ENCODE results near the gene DYNC2I2. TPM values are rescaled to one million over a fixed set of nuclear protein-coding genes. Genes with fewer than 3 reads are reported as not detected.

DYNC2I2 gene
- total and polyA plus RNA-seq, 10 of the 15 experiments (the other 5 are each of a cell fraction or from before 2014, with no cell fraction given) = 0.89 to 118 (median 47.9) TPM

- no peak overlapping the region for H3K4me3 ChIP-seq
- H3K9me3 ChIP-seq (replicated peaks; ENCODE audit: control insufficient read depth, insufficient read depth, low read length) = no peaks in the 10 kb centered on the region
- peak; percentile 49 for FAIRE-seq
- intact Hi-C loops (cut with micrococcal nuclease; ENCODE audit: unreplicated experiment) (no loop called here), in situ Hi-C loops (cut with MboI) (no loop called here)
- ChIA-PET CTCF (no interaction called here), POLR2A (no interaction called here), SMC1A (ENCODE audit: uncharacterized antibody, unreplicated experiment) (interaction anchor here (0.7 kb wide), 1 partner anchor 8 kb away, joined by 3 read pairs; no protein-coding TSS in a partner anchor), RAD21 (ENCODE audit: unreplicated experiment) (no interaction called here)
- no peak overlapping the region for H3K9ac ChIP-seq (ENCODE audit: control insufficient read depth, insufficient read depth, low read length)
- TF ChIP-seq MTA3 (IDR thresholded peaks at IDR 0.05; ENCODE audit: borderline replicate concordance, low read length) = no peak
- no peak for TF ChIP-seq MYC (IDR thresholded peaks at IDR 0.05; ENCODE audit: insufficient read depth, insufficient read length, insufficient replicate concordance, low read length, severe bottlenecking)
- TF ChIP-seq GABPA (IDR thresholded peaks at IDR 0.05; ENCODE audit: low read depth) = no peak
- no peak for TF ChIP-seq NRF1 (conservative IDR thresholded peaks at IDR 0.05; ENCODE audit: low read depth, low read length)
- TF ChIP-seq MAX (IDR thresholded peaks at IDR 0.05; ENCODE audit: low read depth, low read length) = no peak
- TF ChIP-seq CHD1 (IDR thresholded peaks at IDR 0.05; ENCODE audit: low read depth, low read length) = no peak
- no peak for TF ChIP-seq TCF12 (IDR thresholded peaks at IDR 0.05; ENCODE audit: low read depth, low read length)
- no peak for TF ChIP-seq TAF1 (IDR thresholded peaks at IDR 0.05; ENCODE audit: borderline replicate concordance, low read depth, low read length)
- TF ChIP-seq BRCA1 (IDR thresholded peaks at IDR 0.05; ENCODE audit: low read depth, low read length) = no peak
- TF ChIP-seq EED (IDR thresholded peaks at IDR 0.05; ENCODE audit: low read depth) = no peak
- TF ChIP-seq, protein P1, sequence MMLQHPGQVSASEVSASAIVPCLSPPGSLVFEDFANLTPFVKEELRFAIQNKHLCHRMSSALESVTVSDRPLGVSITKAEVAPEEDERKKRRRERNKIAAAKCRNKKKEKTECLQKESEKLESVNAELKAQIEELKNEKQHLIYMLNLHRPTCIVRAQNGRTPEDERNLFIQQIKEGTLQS (IDR thresholded peaks at IDR 0.05; ENCODE audit: borderline replicate concordance, extremely low read depth, low read depth, low read length) = no peak
- no peak for TF ChIP-seq CHD2 (IDR thresholded peaks at IDR 0.05; ENCODE audit: borderline replicate concordance, low read depth, low read length)
- TF ChIP-seq HDAC2 (IDR thresholded peaks at IDR 0.05) = no peak
- TF ChIP-seq CHD4 (IDR thresholded peaks at IDR 0.05) = no peak
- no peak for TF ChIP-seq NBN (IDR thresholded peaks at IDR 0.05)
- TF ChIP-seq, protein P2, sequence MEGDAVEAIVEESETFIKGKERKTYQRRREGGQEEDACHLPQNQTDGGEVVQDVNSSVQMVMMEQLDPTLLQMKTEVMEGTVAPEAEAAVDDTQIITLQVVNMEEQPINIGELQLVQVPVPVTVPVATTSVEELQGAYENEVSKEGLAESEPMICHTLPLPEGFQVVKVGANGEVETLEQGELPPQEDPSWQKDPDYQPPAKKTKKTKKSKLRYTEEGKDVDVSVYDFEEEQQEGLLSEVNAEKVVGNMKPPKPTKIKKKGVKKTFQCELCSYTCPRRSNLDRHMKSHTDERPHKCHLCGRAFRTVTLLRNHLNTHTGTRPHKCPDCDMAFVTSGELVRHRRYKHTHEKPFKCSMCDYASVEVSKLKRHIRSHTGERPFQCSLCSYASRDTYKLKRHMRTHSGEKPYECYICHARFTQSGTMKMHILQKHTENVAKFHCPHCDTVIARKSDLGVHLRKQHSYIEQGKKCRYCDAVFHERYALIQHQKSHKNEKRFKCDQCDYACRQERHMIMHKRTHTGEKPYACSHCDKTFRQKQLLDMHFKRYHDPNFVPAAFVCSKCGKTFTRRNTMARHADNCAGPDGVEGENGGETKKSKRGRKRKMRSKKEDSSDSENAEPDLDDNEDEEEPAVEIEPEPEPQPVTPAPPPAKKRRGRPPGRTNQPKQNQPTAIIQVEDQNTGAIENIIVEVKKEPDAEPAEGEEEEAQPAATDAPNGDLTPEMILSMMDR (IDR thresholded peaks at IDR 0.05 in 2 of 3, conservative IDR thresholded peaks at IDR 0.05 in 1 of 3; ENCODE audit: control insufficient read depth in 2 of 3, extremely low read depth in 1 of 3, insufficient read depth in 1 of 3, low read depth in 3 of 3, low read length in 3 of 3) = no peak
- TF ChIP-seq IKZF2 (IDR thresholded peaks at IDR 0.05) = no peak
- no peak for TF ChIP-seq KDM1A (IDR thresholded peaks at IDR 0.05; ENCODE audit: borderline replicate concordance)
- DNase-seq (ENCODE audit: low read depth, low spot score) = no peak
- H3K36me3 ChIP-seq (ENCODE audit: control insufficient read depth in 2 of 2, insufficient read depth in 2 of 2, low read length in 1 of 2) = peaks cover 22 to 33% of the 10 kb centered on the region in 2 experiments
- no peaks in the 10 kb centered on the region for H3K4me1 ChIP-seq (ENCODE audit: control insufficient read depth, insufficient read depth, low read length)
- BruUV-seq (replicated peaks) = TSS peak; percentile 7
- no peak overlapping the region for H3K4me2 ChIP-seq (ENCODE audit: control insufficient read depth, insufficient read depth)
- H3K27ac ChIP-seq (ENCODE audit: control insufficient read depth, insufficient read depth) = no peak overlapping the region
- H4K20me1 ChIP-seq (ENCODE audit: control insufficient read depth, insufficient read depth) = no peaks in the 10 kb centered on the region
- H3K27me3 ChIP-seq (replicated peaks in 1 of 2; ENCODE audit: control insufficient read depth in 2 of 2, insufficient read depth in 2 of 2, low read length in 1 of 2) = no peaks in the 10 kb centered on the region
- no peak overlapping the region for H2AFZ ChIP-seq (ENCODE audit: control insufficient read depth, low read depth, low read length)
- ATAC-seq = no peak
- H3K79me2 ChIP-seq (ENCODE audit: control insufficient read depth, insufficient read depth, low read length) = no peaks in the 10 kb centered on the region
- WGBS (ENCODE audit: insufficient coverage, insufficient replicate concordance, low lambda C conversion rate, missing lambda C conversion rate) = 97% methylated on average over 16 of the region's 16 CpGs
Observed at GRCh38 chr9:128607642-128608350, 48.9 kb downstream of the DYNC2I2 start.

Data from GM12878 (cell line).